Adrenal gland (tissue), 5 donors: ENCODE data around the gene ETV1.

Experiments used
- POLR2A ChIP-seq, 2 donors: fragments of 450-650 bp; IDR thresholded peaks; one replicate each; pipeline ENCODE4 v1.6.1; 2017; ENCODE audit warnings: antibody characterized with exemption in 2 of 2, mild to moderate bottlenecking in 2 of 2, moderate library complexity in 1 of 2
- TF ChIP-seq, protein P1 (sequence below), 6 experiments: fragments of 450-650 bp in 4 of 6; fragments of 200-600 bp in 2 of 6; sonication (generic) in 1 of 6; IDR thresholded peaks; 1 replicate in 5 of 6; 2 replicates in 1 of 6; pipeline versions ENCODE4 v1.5.1 to v1.8.0; 2016 to 2021; ENCODE audit warnings: antibody characterized with exemption in 6 of 6, mild to moderate bottlenecking in 2 of 6, moderate library complexity in 1 of 6
- donor health status: DM: no; HTN: no; CAD: no.

DNA sequence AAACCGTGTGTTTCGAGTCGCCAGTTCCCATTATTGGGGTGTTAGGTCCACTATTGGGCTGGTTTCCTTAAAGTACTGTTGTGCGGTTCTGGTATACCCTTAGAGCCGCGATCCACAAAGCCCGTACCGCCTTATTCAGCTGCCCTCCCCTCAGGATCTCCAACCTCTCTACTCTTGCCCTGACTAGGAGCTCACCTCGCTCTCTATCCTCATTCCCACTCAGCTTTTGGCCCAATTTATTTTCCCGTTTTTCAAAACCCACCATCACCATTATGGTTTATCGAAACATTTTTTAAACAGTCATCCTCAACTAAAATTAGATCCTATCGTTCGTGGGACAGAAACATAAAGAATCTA, 461 bp upstream of the ETV1 start:
- TF ChIP-seq, protein P1, sequence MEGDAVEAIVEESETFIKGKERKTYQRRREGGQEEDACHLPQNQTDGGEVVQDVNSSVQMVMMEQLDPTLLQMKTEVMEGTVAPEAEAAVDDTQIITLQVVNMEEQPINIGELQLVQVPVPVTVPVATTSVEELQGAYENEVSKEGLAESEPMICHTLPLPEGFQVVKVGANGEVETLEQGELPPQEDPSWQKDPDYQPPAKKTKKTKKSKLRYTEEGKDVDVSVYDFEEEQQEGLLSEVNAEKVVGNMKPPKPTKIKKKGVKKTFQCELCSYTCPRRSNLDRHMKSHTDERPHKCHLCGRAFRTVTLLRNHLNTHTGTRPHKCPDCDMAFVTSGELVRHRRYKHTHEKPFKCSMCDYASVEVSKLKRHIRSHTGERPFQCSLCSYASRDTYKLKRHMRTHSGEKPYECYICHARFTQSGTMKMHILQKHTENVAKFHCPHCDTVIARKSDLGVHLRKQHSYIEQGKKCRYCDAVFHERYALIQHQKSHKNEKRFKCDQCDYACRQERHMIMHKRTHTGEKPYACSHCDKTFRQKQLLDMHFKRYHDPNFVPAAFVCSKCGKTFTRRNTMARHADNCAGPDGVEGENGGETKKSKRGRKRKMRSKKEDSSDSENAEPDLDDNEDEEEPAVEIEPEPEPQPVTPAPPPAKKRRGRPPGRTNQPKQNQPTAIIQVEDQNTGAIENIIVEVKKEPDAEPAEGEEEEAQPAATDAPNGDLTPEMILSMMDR (IDR thresholded peaks at IDR 0.05), result no peak
- no peak for TF ChIP-seq POLR2A (IDR thresholded peaks at IDR 0.05)
